K562 (cell line): ENCODE results near the gene MSMO1. TPM values are rescaled to one million over a fixed set of nuclear protein-coding genes. Genes with fewer than 3 reads are reported as not detected.
A peak's percentile ranks its signal among the peaks of the same experiment; 100 is the strongest.

Experiments used
- ARID1B ChIP-seq: fragments of 450-650 bp; IDR thresholded peaks from 2 replicates; pipeline ENCODE4 v1.6.1; 2016; ENCODE audit warnings: antibody characterized with exemption, mild to moderate bottlenecking, inconsistent platforms
- C11orf30 ChIP-seq: fragments of 450-650 bp; IDR thresholded peaks from 2 replicates; pipeline ENCODE4 v1.6.1; 2016; ENCODE audit warnings: low read depth, mild to moderate bottlenecking
- CEBPG ChIP-seq, 3 experiments: fragments of 200-800 bp in 1 of 3; sonication (Bioruptor generic) in 1 of 3; sonication (generic) in 1 of 3; formaldehyde crosslinking in 1 of 3; IDR thresholded peaks in 2 of 3; conservative IDR thresholded peaks in 1 of 3; 2 replicates each; pipeline versions ENCODE4 v1.6.1 to v1.8.0; 2016 to 2022; ENCODE audit warnings: missing compliant biosample characterization in 2 of 3, missing genetic modification characterization in 2 of 3, mild to moderate bottlenecking in 1 of 3, missing genetic modification reagents in 1 of 3
- ELF2 ChIP-seq: fragments of 250-450 bp; sonication (Bioruptor Pico); IDR thresholded peaks from 2 replicates; pipeline ENCODE4 v1.5.0; 2021; ENCODE audit warnings: mild to moderate bottlenecking
- FOXK2 ChIP-seq, 2 experiments: fragments of 450-650 bp; IDR thresholded peaks in 1 of 2; conservative IDR thresholded peaks in 1 of 2; 2 replicates each; pipeline ENCODE4 v1.6.1; 2016; ENCODE audit warnings: low read depth in 2 of 2, mild to moderate bottlenecking in 1 of 2
- MCM7 ChIP-seq, 2 experiments: fragments of 450-650 bp; IDR thresholded peaks; 2 replicates each; pipeline ENCODE4 v1.6.1; 2016 to 2018
- MECOM ChIP-seq: fragments of 250-450 bp; sonication (Bioruptor Pico); IDR thresholded peaks from 2 replicates; pipeline ENCODE4 v1.8.0; 2022; ENCODE audit warnings: inconsistent platforms
- NEUROD1 ChIP-seq: fragments of 150-350 bp; IDR thresholded peaks from 2 replicates; pipeline ENCODE4 v1.6.1; 2014; ENCODE audit warnings: borderline replicate concordance, low read length, low read depth; ENCODE audit not compliant: partially characterized antibody
- NONO ChIP-seq, 2 experiments: fragments of 200-400 bp in 1 of 2; fragments of 450-650 bp in 1 of 2; formaldehyde crosslinking in 1 of 2; IDR thresholded peaks; 2 replicates each; pipeline ENCODE4 v1.6.1; 2017; ENCODE audit warnings: low read depth in 2 of 2, mild to moderate bottlenecking in 2 of 2, moderate library complexity in 2 of 2, low read length in 1 of 2
- NR1H2 ChIP-seq: sonication (generic); formaldehyde crosslinking; IDR thresholded peaks from 2 replicates; pipeline ENCODE4 v1.4.0; 2020; ENCODE audit warnings: mild to moderate bottlenecking, missing genetic modification reagents
- POLR3G ChIP-seq: IDR thresholded peaks from 2 replicates; pipeline ENCODE4 v1.6.1; 2011; ENCODE audit not compliant: insufficient read length, insufficient replicate concordance; ENCODE audit errors: extremely low read depth
- SREBF2 ChIP-seq: sonication (generic); formaldehyde crosslinking; IDR thresholded peaks from 2 replicates; pipeline ENCODE4 v1.4.0; 2020; ENCODE audit warnings: mild to moderate bottlenecking, missing genetic modification reagents
- TAF7 ChIP-seq: fragments of 450-650 bp; IDR thresholded peaks from 2 replicates; pipeline ENCODE4 v1.6.1; 2016; ENCODE audit warnings: missing genetic modification characterization, missing compliant biosample characterization
- TEAD2 ChIP-seq: fragments of 450-650 bp; IDR thresholded peaks from 2 replicates; pipeline ENCODE4 v1.6.1; 2016; ENCODE audit warnings: missing genetic modification characterization, control low read depth, missing compliant biosample characterization
- polyA plus RNA-seq, 8 experiments: library from polyadenylated mRNA; depleted of rRNA in 4 of 8; stranded (reverse) in 5 of 8; unstranded in 3 of 8; fragments of >200 nt; fragmentation: Nextera tagmentation in 2 of 8; fragmentation: Illumina TruSeq in 1 of 8; extraction: Ambion mirVana in 2 of 8; extraction: Trizol in 1 of 8; gene quantifications; 2 replicates each; pipeline versions ENCODE4 v1.2.1 to v1.2.3, GENCODE V29; 2011 to 2014; ENCODE audit warnings: inconsistent platforms in 1 of 8, missing spikeins in 1 of 8
- total RNA-seq, 7 experiments: library from RNA; depleted of rRNA in 6 of 7; stranded (reverse); fragments of >200 nt in 6 of 7; fragmentation: Illumina TruSeq in 2 of 7; extraction: Trizol in 2 of 7; gene quantifications; 2 replicates each; pipeline versions ENCODE4 v1.2.1 to v1.2.3, GENCODE V29; 2011 to 2021; ENCODE audit warnings: low replicate concordance in 1 of 7
- TF ChIP-seq, protein P1 (sequence below): sonication (generic); formaldehyde crosslinking; IDR thresholded peaks from 2 replicates; pipeline ENCODE4 v1.8.0; 2023; ENCODE audit warnings: missing genetic modification reagents, mild to moderate bottlenecking, borderline replicate concordance
- TF ChIP-seq, protein P2 (sequence below), 2 experiments: fragments of 450-650 bp; IDR thresholded peaks; 2 replicates each; pipeline ENCODE4 v1.6.1; 2018; ENCODE audit warnings: mild to moderate bottlenecking in 2 of 2, low read depth in 1 of 2; ENCODE audit not compliant: partially characterized antibody in 2 of 2
- TF ChIP-seq, protein P3 (sequence below): fragments of 200-800 bp; sonication (Bioruptor generic); IDR thresholded peaks from 2 replicates; pipeline ENCODE4 v1.6.1; 2017; ENCODE audit warnings: missing genetic modification characterization, missing compliant biosample characterization

MSMO1 gene
- total and polyA plus RNA-seq, 9 of the 15 experiments (the other 6 are each of a cell fraction or from before 2014, with no cell fraction given), result 32.0 to 172 (median 63.5) TPM

GRCh38 chr4:165326831-165327210, 648 bp upstream of the MSMO1 start (continued):
- TF ChIP-seq, protein P1, sequence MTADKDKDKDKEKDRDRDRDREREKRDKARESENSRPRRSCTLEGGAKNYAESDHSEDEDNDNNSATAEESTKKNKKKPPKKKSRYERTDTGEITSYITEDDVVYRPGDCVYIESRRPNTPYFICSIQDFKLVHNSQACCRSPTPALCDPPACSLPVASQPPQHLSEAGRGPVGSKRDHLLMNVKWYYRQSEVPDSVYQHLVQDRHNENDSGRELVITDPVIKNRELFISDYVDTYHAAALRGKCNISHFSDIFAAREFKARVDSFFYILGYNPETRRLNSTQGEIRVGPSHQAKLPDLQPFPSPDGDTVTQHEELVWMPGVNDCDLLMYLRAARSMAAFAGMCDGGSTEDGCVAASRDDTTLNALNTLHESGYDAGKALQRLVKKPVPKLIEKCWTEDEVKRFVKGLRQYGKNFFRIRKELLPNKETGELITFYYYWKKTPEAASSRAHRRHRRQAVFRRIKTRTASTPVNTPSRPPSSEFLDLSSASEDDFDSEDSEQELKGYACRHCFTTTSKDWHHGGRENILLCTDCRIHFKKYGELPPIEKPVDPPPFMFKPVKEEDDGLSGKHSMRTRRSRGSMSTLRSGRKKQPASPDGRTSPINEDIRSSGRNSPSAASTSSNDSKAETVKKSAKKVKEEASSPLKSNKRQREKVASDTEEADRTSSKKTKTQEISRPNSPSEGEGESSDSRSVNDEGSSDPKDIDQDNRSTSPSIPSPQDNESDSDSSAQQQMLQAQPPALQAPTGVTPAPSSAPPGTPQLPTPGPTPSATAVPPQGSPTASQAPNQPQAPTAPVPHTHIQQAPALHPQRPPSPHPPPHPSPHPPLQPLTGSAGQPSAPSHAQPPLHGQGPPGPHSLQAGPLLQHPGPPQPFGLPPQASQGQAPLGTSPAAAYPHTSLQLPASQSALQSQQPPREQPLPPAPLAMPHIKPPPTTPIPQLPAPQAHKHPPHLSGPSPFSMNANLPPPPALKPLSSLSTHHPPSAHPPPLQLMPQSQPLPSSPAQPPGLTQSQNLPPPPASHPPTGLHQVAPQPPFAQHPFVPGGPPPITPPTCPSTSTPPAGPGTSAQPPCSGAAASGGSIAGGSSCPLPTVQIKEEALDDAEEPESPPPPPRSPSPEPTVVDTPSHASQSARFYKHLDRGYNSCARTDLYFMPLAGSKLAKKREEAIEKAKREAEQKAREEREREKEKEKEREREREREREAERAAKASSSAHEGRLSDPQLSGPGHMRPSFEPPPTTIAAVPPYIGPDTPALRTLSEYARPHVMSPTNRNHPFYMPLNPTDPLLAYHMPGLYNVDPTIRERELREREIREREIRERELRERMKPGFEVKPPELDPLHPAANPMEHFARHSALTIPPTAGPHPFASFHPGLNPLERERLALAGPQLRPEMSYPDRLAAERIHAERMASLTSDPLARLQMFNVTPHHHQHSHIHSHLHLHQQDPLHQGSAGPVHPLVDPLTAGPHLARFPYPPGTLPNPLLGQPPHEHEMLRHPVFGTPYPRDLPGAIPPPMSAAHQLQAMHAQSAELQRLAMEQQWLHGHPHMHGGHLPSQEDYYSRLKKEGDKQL, result no peak
- TF ChIP-seq NR1H2 (no peak), FOXK2 (conservative IDR thresholded peaks at IDR 0.05 in 1 of 2, IDR thresholded peaks at IDR 0.05 in 1 of 2; ENCODE audit: low read depth in 2 of 2) (peak; percentile 33 to 64; a peak in 2 of 4 replicates), TAF7 (peak; percentile 71; the same call in 1 of the 2 replicates), TEAD2 (tag) (0 out of 2 replicates have a peak, but pooled peaks have one; percentile 16), ELF2 (CRISPR knock-in tag) (no peak), C11orf30 (no peak), NONO (IDR thresholded peaks at IDR 0.05; ENCODE audit: low read depth in 2 of 2, low read length in 1 of 2) (no peak), CEBPG (CRISPR knock-in tag; IDR thresholded peaks at IDR 0.05) (no peak), CEBPG (tag; conservative IDR thresholded peaks at IDR 0.05 in 1 of 2, IDR thresholded peaks at IDR 0.05 in 1 of 2) (peak in 1 of 2 experiments; percentile 73; a peak in 2 of 4 replicates), MCM7 (IDR thresholded peaks at IDR 0.05) (no peak), MECOM (CRISPR knock-in tag) (0 out of 2 replicates have a peak, but pooled peaks have one; percentile 34), ARID1B (peak; percentile 54; the same call in 1 of the 2 replicates), SREBF2 (CRISPR knock-in tag) (no peak), NEUROD1 (no peak), POLR3G (no peak)
- TF ChIP-seq, protein P2, sequence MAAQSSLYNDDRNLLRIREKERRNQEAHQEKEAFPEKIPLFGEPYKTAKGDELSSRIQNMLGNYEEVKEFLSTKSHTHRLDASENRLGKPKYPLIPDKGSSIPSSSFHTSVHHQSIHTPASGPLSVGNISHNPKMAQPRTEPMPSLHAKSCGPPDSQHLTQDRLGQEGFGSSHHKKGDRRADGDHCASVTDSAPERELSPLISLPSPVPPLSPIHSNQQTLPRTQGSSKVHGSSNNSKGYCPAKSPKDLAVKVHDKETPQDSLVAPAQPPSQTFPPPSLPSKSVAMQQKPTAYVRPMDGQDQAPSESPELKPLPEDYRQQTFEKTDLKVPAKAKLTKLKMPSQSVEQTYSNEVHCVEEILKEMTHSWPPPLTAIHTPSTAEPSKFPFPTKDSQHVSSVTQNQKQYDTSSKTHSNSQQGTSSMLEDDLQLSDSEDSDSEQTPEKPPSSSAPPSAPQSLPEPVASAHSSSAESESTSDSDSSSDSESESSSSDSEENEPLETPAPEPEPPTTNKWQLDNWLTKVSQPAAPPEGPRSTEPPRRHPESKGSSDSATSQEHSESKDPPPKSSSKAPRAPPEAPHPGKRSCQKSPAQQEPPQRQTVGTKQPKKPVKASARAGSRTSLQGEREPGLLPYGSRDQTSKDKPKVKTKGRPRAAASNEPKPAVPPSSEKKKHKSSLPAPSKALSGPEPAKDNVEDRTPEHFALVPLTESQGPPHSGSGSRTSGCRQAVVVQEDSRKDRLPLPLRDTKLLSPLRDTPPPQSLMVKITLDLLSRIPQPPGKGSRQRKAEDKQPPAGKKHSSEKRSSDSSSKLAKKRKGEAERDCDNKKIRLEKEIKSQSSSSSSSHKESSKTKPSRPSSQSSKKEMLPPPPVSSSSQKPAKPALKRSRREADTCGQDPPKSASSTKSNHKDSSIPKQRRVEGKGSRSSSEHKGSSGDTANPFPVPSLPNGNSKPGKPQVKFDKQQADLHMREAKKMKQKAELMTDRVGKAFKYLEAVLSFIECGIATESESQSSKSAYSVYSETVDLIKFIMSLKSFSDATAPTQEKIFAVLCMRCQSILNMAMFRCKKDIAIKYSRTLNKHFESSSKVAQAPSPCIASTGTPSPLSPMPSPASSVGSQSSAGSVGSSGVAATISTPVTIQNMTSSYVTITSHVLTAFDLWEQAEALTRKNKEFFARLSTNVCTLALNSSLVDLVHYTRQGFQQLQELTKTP (IDR thresholded peaks at IDR 0.05; ENCODE audit: low read depth in 1 of 2, partially characterized antibody in 2 of 2), result peak in 1 of 2 experiments; percentile 63
- TF ChIP-seq, protein P3, sequence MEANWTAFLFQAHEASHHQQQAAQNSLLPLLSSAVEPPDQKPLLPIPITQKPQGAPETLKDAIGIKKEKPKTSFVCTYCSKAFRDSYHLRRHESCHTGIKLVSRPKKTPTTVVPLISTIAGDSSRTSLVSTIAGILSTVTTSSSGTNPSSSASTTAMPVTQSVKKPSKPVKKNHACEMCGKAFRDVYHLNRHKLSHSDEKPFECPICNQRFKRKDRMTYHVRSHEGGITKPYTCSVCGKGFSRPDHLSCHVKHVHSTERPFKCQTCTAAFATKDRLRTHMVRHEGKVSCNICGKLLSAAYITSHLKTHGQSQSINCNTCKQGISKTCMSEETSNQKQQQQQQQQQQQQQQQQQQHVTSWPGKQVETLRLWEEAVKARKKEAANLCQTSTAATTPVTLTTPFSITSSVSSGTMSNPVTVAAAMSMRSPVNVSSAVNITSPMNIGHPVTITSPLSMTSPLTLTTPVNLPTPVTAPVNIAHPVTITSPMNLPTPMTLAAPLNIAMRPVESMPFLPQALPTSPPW (CRISPR knock-in tag), result peak; percentile 78
